SK-N-SH treated with all-trans-retinoic acid at 6 μM for 48 hours (cell line): ENCODE data around the gene WDR73.
A peak's percentile ranks its signal among the peaks of the same experiment; 100 is the strongest.

Experiments
- ATAC-seq: fragments of 200-7000 bp; cut with Tn5 transposase; 3 replicates; pipeline ENCODE4 v1.9.1; 2020; ENCODE audit warnings: mild to moderate bottlenecking, moderate library complexity
- ARNTL ChIP-seq: fragments of 450-650 bp; formaldehyde crosslinking; IDR thresholded peaks from 2 replicates; pipeline ENCODE4 v1.5.0; 2020; ENCODE audit warnings: low read depth, mild to moderate bottlenecking, moderate library complexity, borderline replicate concordance
- BACH2 ChIP-seq: fragments of 250-450 bp; sonication (Bioruptor Pico); IDR thresholded peaks from 2 replicates; pipeline ENCODE4 v1.9.0; 2021; ENCODE audit warnings: mild to moderate bottlenecking, borderline replicate concordance
- CSRNP3 ChIP-seq: fragments of 250-450 bp; sonication (Bioruptor Pico); IDR thresholded peaks from 2 replicates; pipeline ENCODE4 v1.5.1; 2021; ENCODE audit warnings: mild to moderate bottlenecking, moderate library complexity
- ESRRG ChIP-seq: fragments of 250-450 bp; sonication (Bioruptor Pico); IDR thresholded peaks from 2 replicates; pipeline ENCODE4 v1.6.1; 2021; ENCODE audit warnings: mild to moderate bottlenecking
- GLIS3 ChIP-seq: fragments of 250-450 bp; sonication (Bioruptor Pico); IDR thresholded peaks from 2 replicates; pipeline ENCODE4 v1.5.0; 2020; ENCODE audit warnings: mild to moderate bottlenecking, moderate library complexity
- ISL1 ChIP-seq: fragments of 250-450 bp; sonication (Bioruptor Pico); IDR thresholded peaks from 2 replicates; pipeline ENCODE4 v2.1.2; 2022; ENCODE audit warnings: mild to moderate bottlenecking, moderate library complexity
- OSR1 ChIP-seq: fragments of 250-450 bp; sonication (Bioruptor Pico); IDR thresholded peaks from 2 replicates; pipeline ENCODE4 v1.8.0; 2022; ENCODE audit warnings: moderate library complexity, mild to moderate bottlenecking, inconsistent platforms
- PATZ1 ChIP-seq: fragments of 250-450 bp; sonication (Bioruptor Pico); IDR thresholded peaks from 2 replicates; pipeline ENCODE4 v1.8.0; 2020; ENCODE audit warnings: mild to moderate bottlenecking, moderate library complexity, borderline replicate concordance
- PPARA ChIP-seq: fragments of 250-450 bp; sonication (Bioruptor Pico); IDR thresholded peaks from 2 replicates; pipeline ENCODE4 v1.5.0; 2020; ENCODE audit warnings: mild to moderate bottlenecking, borderline replicate concordance
- RARB ChIP-seq: fragments of 250-450 bp; sonication (Bioruptor Pico); IDR thresholded peaks from 2 replicates; pipeline ENCODE4 v1.8.0; 2021; ENCODE audit warnings: mild to moderate bottlenecking, moderate library complexity
- SNAI2 ChIP-seq: fragments of 250-450 bp; sonication (Bioruptor Pico); IDR thresholded peaks from 2 replicates; pipeline ENCODE4 v1.5.0; 2020; ENCODE audit warnings: mild to moderate bottlenecking, moderate library complexity
- TCF4 ChIP-seq: fragments of 250-450 bp; sonication (Bioruptor Pico); IDR thresholded peaks from 2 replicates; pipeline ENCODE4 v1.8.0; 2021; ENCODE audit warnings: mild to moderate bottlenecking, moderate library complexity, borderline replicate concordance
- TOX ChIP-seq: fragments of 250-450 bp; sonication (Bioruptor Pico); IDR thresholded peaks from 2 replicates; pipeline ENCODE4 v1.8.0; 2021; ENCODE audit warnings: mild to moderate bottlenecking, moderate library complexity, borderline replicate concordance
- ZC3H10 ChIP-seq: fragments of 250-450 bp; sonication (Bioruptor Pico); IDR thresholded peaks from 2 replicates; pipeline ENCODE4 v1.5.1; 2021; ENCODE audit warnings: mild to moderate bottlenecking, moderate library complexity
- ZFP3 ChIP-seq: fragments of 250-450 bp; sonication (Bioruptor Pico); IDR thresholded peaks from 2 replicates; pipeline ENCODE4 v1.5.0; 2020; ENCODE audit warnings: mild to moderate bottlenecking, moderate library complexity
- ZFP30 ChIP-seq: fragments of 450-650 bp; formaldehyde crosslinking; IDR thresholded peaks from 2 replicates; pipeline ENCODE4 v1.5.0; 2022; ENCODE audit warnings: mild to moderate bottlenecking, moderate library complexity
- ZNF565 ChIP-seq: fragments of 450-650 bp; formaldehyde crosslinking; conservative IDR thresholded peaks from 2 replicates; pipeline ENCODE4 v1.5.0; 2020; ENCODE audit warnings: low read depth, mild to moderate bottlenecking, moderate library complexity
- ZNF70 ChIP-seq: fragments of 450-650 bp; formaldehyde crosslinking; IDR thresholded peaks from 2 replicates; pipeline ENCODE4 v1.5.0; 2020; ENCODE audit warnings: mild to moderate bottlenecking, moderate library complexity
- ZNF8 ChIP-seq: fragments of 450-650 bp; formaldehyde crosslinking; IDR thresholded peaks from 2 replicates; pipeline ENCODE4 v1.5.0; 2020; ENCODE audit warnings: mild to moderate bottlenecking, moderate library complexity
- TF ChIP-seq, protein P1 (sequence below): fragments of 250-450 bp; sonication (Bioruptor Pico); IDR thresholded peaks from 2 replicates; pipeline ENCODE4 v1.5.1; 2020; ENCODE audit warnings: low read depth, mild to moderate bottlenecking, moderate library complexity
- TF ChIP-seq, protein P2 (sequence below): fragments of 250-450 bp; sonication (Bioruptor Pico); IDR thresholded peaks from 2 replicates; pipeline ENCODE4 v1.8.0; 2021; ENCODE audit warnings: low read depth, mild to moderate bottlenecking, moderate library complexity, borderline replicate concordance

Gene WDR73

DNA sequence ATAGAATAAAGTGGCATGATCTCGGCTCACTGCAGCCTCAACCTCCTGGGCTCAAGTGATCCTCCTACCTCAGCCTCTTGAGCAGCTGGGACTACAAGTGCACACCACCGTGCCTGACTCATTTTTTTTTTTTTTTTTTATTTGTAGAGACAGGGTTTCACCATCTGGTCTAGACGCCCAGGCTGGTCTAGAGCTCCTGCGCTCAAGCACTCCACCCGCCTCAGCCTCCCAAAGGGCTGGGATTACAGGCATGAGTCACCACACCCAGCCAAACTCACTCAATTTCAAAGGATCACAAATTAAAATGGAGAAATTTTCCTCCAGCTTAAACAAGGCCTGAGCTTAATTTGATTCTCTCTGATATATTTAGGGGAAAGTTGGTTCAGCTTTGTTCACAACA is 31.2 kb upstream of the WDR73 start:
- TF ChIP-seq ZFP3 (peak; percentile 20; the same call in 1 of the 2 replicates), TCF4 (CRISPR knock-in tag) (no peak)
- TF ChIP-seq, all 23 proteins: peak for 1
- ATAC-seq = peak; percentile 99

DNA sequence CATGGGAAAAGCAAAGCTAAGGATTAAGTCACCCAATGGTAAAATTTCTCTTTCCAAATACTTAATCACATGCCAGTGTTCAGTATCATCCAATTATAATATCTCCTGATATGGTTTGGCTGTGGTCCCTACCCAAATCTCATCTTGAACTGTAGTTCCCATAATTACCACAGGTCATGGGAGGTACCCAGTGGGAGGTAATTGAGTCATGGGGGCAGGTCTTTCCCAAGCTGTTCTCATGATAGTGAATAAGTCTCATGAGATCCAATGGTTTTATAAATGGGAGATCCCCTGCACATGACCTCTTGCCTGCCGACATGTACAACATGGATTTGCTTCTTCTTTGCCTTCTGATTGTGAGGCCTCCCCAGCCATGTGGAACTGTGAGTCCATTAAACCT is 30.0 kb upstream of the WDR73 start:
- no peak for TF ChIP-seq TCF4 (CRISPR knock-in tag)
- no peak for TF ChIP-seq ZC3H10 (CRISPR knock-in tag)
- no peak for TF ChIP-seq CSRNP3 (CRISPR knock-in tag)
- no peak for TF ChIP-seq SNAI2
- TF ChIP-seq ESRRG (CRISPR knock-in tag) = no peak
- TF ChIP-seq PPARA = no peak
- TF ChIP-seq ZNF565 (CRISPR knock-in tag) = no peak
- no peak for TF ChIP-seq ZFP30 (CRISPR knock-in tag)
- TF ChIP-seq, protein P1, sequence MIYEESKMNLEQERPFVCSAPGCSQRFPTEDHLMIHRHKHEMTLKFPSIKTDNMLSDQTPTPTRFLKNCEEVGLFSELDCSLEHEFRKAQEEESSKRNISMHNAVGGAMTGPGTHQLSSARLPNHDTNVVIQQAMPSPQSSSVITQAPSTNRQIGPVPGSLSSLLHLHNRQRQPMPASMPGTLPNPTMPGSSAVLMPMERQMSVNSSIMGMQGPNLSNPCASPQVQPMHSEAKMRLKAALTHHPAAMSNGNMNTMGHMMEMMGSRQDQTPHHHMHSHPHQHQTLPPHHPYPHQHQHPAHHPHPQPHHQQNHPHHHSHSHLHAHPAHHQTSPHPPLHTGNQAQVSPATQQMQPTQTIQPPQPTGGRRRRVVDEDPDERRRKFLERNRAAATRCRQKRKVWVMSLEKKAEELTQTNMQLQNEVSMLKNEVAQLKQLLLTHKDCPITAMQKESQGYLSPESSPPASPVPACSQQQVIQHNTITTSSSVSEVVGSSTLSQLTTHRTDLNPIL (CRISPR knock-in tag) = no peak
- no peak for TF ChIP-seq OSR1 (CRISPR knock-in tag)
- no peak for TF ChIP-seq BACH2 (CRISPR knock-in tag)
- TF ChIP-seq ISL1 (CRISPR knock-in tag) = no peak
- TF ChIP-seq, protein P2, sequence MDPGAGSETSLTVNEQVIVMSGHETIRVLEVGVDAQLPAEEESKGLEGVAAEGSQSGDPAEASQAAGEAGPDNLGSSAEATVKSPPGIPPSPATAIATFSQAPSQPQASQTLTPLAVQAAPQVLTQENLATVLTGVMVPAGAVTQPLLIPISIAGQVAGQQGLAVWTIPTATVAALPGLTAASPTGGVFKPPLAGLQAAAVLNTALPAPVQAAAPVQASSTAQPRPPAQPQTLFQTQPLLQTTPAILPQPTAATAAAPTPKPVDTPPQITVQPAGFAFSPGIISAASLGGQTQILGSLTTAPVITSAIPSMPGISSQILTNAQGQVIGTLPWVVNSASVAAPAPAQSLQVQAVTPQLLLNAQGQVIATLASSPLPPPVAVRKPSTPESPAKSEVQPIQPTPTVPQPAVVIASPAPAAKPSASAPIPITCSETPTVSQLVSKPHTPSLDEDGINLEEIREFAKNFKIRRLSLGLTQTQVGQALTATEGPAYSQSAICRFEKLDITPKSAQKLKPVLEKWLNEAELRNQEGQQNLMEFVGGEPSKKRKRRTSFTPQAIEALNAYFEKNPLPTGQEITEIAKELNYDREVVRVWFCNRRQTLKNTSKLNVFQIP = no peak
- no peak for TF ChIP-seq ZNF8 (CRISPR knock-in tag)
- no peak for ATAC-seq

DNA sequence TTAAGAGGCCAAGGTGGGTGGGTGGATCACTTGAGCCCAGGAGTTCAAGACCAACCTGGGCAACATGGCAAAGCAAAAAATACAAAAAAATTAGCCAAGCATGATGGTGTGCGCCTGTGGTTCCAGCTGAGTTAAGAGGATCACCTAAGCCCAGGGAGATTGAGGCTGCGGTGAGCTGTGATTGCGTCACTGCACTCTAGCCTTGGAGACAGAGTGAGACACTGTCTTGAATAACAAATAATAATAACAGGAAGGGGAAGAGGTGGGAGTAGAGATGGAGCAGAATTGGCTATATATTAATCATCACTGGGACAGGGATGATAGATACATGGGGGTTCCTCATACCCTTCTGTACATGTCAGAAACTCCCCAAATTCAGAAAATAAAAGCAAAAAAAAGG is 27.7 kb upstream of the WDR73 start:
- no peak for ATAC-seq

More for the DNA sequence above, 27.7 kb upstream of the WDR73 start:
- no peak for TF ChIP-seq TOX (CRISPR knock-in tag)
- no peak for TF ChIP-seq PATZ1
- TF ChIP-seq ESRRG (CRISPR knock-in tag) = no peak
- no peak for TF ChIP-seq GLIS3
- no peak for TF ChIP-seq CSRNP3 (CRISPR knock-in tag)
- no peak for TF ChIP-seq TCF4 (CRISPR knock-in tag)
- TF ChIP-seq ARNTL = no peak
- no peak for TF ChIP-seq ZFP3
- TF ChIP-seq RARB (CRISPR knock-in tag) = no peak
- TF ChIP-seq ZNF70 (CRISPR knock-in tag) = no peak
- TF ChIP-seq OSR1 (CRISPR knock-in tag) = no peak
- TF ChIP-seq ZNF8 (CRISPR knock-in tag) = no peak
- TF ChIP-seq, protein P2 = no peak
